Endometrial microvascular endothelial cells (primary cell): Measurements from ENCODE around the gene PPFIBP1. TPM values are rescaled to one million over a fixed set of nuclear protein-coding genes. Genes with fewer than 3 reads are reported as not detected.

Experiments used
- in situ Hi-C: cut with HindIII; loops from 2 replicates; pipeline ENCODE4 v1.10.0; 2017; ENCODE audit warnings: low sequenced_read_pairs, low pct_unique_long_range_greater_than_20kb; ENCODE audit errors: inconsistent ontology term
- total RNA-seq: library from RNA; depleted of rRNA; stranded (reverse); fragments of >200 nt; gene quantifications from one replicate; pipeline ENCODE4 v1.2.3, GENCODE V29; 2015; ENCODE audit errors: inconsistent ontology term

Gene PPFIBP1
- total RNA-seq, 1 donor from 2014 or later, result 111 TPM

DNA sequence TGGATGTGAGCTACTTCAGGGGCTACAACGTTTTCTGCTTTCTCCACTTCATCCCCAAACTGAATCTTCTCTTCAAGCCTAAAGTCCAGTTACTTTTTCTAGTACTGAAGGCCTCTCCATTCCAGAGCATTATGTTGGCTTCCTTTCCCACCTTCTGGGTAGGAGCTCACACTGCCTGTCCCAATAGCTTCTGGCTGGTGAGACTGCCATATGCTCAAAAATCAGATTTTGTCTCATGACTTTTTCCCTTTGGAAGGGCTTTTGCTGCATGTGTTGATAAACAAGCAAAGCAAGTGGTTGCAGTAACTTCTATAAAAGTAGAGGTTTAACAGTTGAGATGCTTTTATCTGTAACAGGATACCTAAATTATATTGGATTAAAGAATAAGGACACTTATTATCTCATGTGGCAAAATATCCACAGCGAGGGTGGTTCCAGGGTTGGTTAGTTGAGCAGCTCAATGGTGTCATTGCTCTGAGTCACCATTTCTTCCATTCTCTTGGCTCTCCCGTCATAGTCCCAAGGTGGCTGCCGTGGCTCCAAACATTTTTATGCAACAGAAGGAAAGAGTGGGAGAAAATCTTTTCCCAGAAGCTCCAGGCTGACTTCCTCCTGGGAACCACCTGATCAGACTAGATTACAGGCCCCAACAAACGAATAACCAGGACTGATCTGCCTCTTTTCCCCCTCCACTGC lies 15.1 kb upstream of the PPFIBP1 start:
- in situ Hi-C loops, result no loop called here

DNA sequence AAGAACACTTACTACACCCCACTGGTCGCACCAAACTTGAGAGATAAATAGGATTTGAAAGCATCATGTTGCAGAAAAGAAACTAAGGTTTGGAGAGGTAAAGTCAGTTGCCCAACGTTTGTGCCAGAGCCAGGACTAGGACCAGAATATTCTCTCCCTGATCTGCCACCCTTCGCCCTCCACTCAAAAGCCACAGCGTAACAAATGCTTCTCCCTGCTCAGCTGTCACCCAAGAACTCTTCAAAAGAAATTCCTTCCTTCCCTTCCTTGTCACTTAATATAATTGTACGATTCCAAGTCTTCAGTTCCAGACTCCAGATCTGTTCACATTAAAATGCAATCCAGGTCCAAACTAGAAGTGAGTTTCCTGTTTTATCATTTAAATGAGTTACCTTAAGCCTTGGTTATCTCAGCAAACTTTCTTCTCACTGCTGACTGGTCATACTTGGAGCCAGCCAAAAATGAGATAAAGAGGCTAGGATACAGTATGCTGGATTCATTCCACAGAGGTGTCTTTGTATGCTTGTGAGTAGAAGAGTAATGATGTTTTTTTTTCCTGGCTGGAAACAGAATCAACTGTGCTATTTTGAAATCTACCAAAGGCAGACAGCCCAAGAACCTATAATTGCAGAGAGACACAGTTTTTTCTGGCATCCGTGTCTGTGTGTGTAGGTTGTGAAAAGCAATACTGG lies 12.8 kb upstream of the PPFIBP1 start:
- in situ Hi-C loops, result no loop called here

DNA sequence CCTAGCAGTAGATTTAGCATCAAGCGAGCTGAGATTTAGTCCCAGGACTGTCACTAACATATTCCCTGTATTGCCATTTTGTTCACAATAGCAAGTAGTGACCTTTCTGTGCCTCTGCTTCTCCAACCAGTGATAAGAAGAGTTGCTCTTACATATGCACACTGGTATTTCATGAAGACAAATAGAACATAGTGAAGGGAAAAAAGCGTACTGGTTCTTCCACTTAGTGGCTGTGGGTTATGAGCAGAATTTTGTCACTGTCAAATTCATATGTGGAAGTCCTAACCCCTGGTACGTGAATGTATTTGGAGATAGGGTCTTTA lies 12.3 kb upstream of the PPFIBP1 start:
- in situ Hi-C loops, result no loop called here

GRCh38 chr12:27513155-27513824 lies 10.7 kb upstream of the PPFIBP1 start:
- in situ Hi-C loops, result no loop called here

DNA sequence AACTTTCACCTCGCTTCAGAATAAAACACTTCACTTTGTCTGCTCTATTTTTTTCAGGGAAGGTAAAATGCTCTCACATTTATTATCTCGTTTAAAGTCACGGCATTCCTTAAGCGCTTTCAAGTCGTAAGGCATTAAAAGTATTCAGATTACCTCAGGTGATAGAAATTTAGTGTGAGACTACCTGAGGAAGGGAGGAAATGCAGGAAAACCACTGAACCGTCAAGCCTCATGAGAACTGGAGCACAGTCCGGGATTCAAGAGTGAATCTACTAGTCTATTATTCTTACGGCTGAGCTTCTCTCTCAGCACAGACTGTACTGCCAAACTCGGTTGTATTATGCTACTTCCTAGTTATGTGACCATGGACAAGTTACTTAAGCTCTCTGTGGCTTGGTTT lies 8.3 kb upstream of the PPFIBP1 start:
- in situ Hi-C loops, result no loop called here

DNA sequence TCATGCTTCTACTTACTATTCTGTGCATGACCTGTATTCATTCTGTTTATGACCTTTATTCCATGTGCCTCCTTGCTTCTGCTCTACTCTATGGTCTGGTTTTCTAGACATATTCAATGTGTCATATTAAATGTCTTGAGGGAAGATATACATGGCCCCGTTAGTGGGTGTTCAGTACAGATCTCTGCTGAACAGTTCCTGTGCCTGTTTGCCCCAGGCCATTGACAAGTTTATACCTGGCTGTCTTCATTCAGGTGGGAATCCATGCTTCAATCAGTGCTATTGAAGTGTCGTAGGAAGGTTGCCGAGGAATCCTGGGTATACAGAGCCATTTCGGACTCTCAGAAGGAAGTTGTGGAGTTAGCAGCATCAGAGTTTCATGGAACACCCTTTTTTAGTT lies 7.4 kb upstream of the PPFIBP1 start:
- in situ Hi-C loops, result no loop called here

DNA sequence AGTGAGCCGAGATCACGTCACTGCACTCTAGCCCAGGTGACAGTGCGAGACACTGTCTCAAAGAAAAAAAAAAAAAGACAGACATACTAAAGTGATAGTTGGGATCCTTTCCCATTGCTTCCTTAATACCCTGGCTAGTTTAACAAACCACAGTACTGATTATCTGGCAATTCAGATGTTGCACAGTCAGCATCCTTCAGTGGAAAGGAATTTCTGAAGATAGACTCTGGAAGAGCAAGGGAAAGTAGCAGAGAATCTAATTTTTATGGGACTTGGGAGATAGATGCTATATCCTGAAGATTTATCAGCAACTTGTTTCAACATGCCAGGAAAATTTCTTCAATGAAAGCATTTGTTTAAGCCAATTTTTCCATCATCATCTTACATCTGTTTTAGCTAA lies 6.5 kb upstream of the PPFIBP1 start:
- in situ Hi-C loops, result no loop called here

DNA sequence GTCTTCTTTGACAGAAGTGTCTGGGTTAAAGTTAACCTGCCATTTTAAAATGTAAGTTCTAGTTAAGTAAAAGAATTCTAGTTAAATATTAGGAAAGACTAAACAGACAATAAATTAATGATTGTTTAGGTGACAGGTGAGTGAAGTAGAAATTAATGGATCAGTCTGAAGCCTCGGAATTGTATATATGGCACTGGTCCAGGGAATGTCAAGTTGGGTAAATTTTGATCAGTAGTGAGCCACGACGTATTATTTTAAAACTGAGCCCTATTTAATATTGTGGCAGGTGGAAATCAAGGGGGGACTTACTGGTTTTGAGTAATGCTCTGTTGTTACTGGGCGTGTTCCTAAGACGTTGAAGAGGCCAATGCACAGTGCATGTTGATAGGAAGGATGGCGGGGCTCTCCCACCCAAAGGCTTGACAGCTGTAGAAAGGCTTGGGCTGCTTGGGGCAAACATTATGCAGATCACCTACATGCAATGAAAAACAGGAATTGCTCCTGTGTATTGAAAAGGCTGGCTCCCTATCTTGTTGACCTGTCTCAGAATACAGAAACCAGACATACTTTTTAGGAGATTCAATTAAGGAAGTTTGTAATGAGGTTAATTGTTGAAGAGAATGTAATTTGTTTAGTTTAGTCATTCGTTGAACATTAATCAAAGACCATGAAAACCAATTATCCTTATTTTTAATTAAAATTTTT lies 5.9 kb upstream of the PPFIBP1 start:
- in situ Hi-C loops, result no loop called here

- in situ Hi-C loops, result no loop called here
Observed at GRCh38 chr12:27521066-27521465, 2.9 kb upstream of the PPFIBP1 start.

- in situ Hi-C loops, result no loop called here
Observed at GRCh38 chr12:27521981-27522380, 2.0 kb upstream of the PPFIBP1 start.

- in situ Hi-C loops, result no loop called here
Observed at GRCh38 chr12:27523305-27523641, 733 bp upstream of the PPFIBP1 start.

DNA sequence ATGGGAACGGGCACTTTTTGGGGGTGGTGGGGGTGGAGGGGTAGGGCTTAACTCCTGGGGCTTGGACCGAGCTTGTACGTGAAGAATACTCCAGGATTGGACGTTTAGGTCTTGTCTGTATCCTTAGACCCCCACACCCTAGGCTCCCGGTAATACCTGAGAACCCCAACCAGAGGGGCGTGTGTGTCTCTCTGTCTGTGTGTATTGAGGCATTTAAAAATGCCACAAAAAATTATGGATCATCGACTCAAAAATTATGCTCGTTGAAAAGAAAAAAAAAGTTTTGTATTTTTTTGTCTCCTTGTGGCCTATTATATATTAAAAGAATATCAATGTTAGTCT lies 459 bp downstream of the PPFIBP1 start:
- in situ Hi-C loops, result no loop called here

GRCh38 chr12:27524839-27525753 lies 1.1 kb downstream of the PPFIBP1 start:
- in situ Hi-C loops, result no loop called here

DNA sequence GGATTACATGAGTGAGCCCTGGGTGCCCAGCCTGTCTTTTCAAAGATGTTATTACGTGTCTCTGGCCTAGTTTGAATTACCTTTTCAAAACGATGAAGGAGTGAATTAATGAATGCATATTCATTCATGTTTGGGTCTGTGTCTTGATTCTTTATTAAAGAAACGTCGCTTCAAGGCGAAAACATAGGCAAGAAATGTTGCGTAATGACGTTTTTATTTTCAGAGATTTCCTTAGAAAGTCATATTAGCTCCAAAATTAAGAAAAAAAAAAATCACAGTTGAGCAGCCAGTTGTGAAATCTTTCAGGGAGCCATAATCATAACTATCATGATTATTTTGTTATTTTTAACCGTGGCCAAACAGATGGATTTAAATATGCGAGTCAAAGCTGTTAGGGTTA lies 3.5 kb downstream of the PPFIBP1 start:
- in situ Hi-C loops, result no loop called here

- in situ Hi-C loops, result no loop called here
Observed at GRCh38 chr12:27528788-27529187, 4.8 kb downstream of the PPFIBP1 start.

DNA sequence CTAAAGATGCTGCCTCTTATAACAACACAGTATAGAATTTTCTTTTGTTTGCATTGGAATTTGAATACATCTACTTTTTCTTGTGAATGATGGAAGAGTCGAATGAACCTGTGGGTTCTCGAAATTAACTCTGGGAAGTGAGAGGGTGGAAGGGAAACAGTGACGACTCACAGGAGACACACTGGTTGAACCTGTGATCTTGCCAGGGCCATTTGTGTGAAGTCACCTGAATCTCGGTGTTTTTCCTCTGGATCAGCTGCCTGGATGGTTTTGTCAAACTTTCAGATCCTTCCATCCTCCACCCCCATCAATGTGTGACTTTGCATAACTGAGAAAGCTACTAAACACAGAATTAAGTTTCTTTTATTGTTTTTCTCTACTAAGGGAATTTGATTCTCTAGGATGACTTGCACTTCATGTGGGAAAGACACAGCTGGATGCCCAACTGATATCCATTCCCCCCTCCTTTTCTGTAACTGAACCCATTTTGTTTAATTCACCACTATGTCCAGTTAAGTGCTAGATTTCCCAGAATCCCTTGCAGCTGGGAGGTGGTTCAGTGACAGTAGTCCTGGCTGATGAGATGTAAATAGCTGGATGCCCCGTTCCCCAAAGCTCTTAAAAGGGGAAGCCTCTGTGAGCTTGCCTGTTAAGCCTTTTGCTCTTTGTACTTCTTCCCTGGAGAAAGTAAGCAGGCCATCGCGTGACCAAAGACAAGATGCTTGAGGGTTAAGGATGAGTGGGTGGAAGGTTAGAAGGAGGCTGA lies 6.3 kb downstream of the PPFIBP1 start:
- in situ Hi-C loops, result no loop called here

DNA sequence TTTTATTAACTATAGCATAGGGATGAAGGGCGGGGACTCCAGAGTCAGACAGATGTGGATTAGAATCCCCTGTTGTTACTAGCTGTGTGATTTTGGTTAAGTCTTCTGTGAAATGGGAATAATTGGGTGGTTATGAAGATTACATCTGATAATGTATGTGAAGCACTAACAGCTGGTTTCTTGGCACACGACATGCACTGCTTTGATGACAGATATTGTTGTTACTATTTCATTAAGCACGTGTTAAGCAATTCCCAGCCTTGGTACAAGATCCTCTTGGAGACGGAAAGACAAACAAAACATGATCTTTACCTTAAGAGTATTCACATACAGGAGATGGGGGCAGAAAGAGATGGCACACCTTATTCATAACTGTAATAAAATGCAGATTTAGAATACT lies 7.9 kb downstream of the PPFIBP1 start:
- in situ Hi-C loops, result no loop called here

DNA sequence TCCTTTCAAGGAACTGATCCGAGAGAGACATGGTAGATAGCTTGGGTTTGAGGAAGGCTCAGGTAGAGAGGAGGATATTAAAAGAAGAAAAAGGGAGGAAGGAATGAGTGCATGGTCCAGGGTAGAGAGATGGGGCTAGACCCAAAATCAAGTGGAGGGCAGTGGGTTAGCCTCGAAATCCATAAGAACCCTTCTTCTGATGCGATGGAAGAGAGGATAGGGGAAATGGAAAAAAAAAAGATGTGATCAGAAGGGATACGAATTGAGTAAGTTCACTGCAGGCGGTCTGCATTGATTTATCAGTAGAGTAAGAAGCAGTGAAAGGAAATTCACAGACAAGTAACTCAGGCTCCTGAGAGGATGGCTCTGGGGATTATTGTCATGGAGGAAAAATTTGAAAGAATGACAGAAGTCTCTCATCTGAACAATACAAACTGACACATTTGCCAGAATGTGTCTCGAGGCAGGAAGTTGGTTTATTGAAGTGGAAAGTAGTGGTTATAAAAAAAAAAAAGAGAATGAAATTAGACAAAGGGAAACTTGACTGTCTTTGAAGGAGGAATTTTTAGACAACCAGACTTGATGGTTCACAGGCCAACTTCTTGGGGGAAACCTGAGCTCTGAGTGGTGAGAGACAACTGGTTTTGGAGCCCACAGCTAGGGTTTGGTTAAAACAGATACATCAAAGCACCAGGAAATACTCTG lies 10.2 kb downstream of the PPFIBP1 start:
- in situ Hi-C loops, result no loop called here
